Measurements from ENCODE around the gene ZNF823.
A peak's percentile ranks its signal among the peaks of the same experiment; 100 is the strongest.

The ZNF823 gene

GRCh38 chr19:11699931-11700794 is 38.6 kb downstream of the ZNF823 start:
- no peaks in the 10 kb centered on the region for H3K27me3 ChIP-seq (ENCODE audit: insufficient read depth, low read length)
- no peak overlapping the region for H2AFZ ChIP-seq (ENCODE audit: low read length, unreplicated experiment)
- no peak overlapping the region for H3K27ac ChIP-seq (ENCODE audit: low read depth, low read length)
- H3K79me2 ChIP-seq (ENCODE audit: control insufficient read depth, insufficient read depth, low read length, unreplicated experiment): no peaks in the 10 kb centered on the region
- no peaks in the 10 kb centered on the region for H3K4me1 ChIP-seq (ENCODE audit: control insufficient read depth, insufficient read depth, low read length, unreplicated experiment)
- no peak overlapping the region for H3K4me3 ChIP-seq (ENCODE audit: low read depth, low read length)
- no peaks in the 10 kb centered on the region for H3K36me3 ChIP-seq (ENCODE audit: insufficient read depth, low read length)

- no peak overlapping the region for H3K4me3 ChIP-seq (ENCODE audit: low read depth, low read length)
- H3K27me3 ChIP-seq (ENCODE audit: insufficient read depth, low read length): no peaks in the 10 kb centered on the region
- no peak overlapping the region for H2AFZ ChIP-seq (ENCODE audit: low read length, unreplicated experiment)
- no peaks in the 10 kb centered on the region for H3K4me1 ChIP-seq (ENCODE audit: control insufficient read depth, insufficient read depth, low read length, unreplicated experiment)
- no peaks in the 10 kb centered on the region for H3K36me3 ChIP-seq (ENCODE audit: insufficient read depth, low read length)
- no peak overlapping the region for H3K27ac ChIP-seq (ENCODE audit: low read depth, low read length)
- H3K79me2 ChIP-seq (ENCODE audit: control insufficient read depth, insufficient read depth, low read length, unreplicated experiment): no peaks in the 10 kb centered on the region
Measured at GRCh38 chr19:11698231-11698630, 40.5 kb downstream of the ZNF823 start.

- no peaks in the 10 kb centered on the region for H3K36me3 ChIP-seq (ENCODE audit: insufficient read depth, low read length)
- H3K79me2 ChIP-seq (ENCODE audit: control insufficient read depth, insufficient read depth, low read length, unreplicated experiment): no peaks in the 10 kb centered on the region
- no peaks in the 10 kb centered on the region for H3K27me3 ChIP-seq (ENCODE audit: insufficient read depth, low read length)
- no peak overlapping the region for H3K27ac ChIP-seq (ENCODE audit: low read depth, low read length)
- no peak overlapping the region for H3K4me3 ChIP-seq (ENCODE audit: low read depth, low read length)
- no peak overlapping the region for H2AFZ ChIP-seq (ENCODE audit: low read length, unreplicated experiment)
- no peaks in the 10 kb centered on the region for H3K4me1 ChIP-seq (ENCODE audit: control insufficient read depth, insufficient read depth, low read length, unreplicated experiment)
Measured at GRCh38 chr19:11697284-11697855, 41.4 kb downstream of the ZNF823 start.

- H3K36me3 ChIP-seq (ENCODE audit: insufficient read depth, low read length): no peaks in the 10 kb centered on the region
- H3K4me3 ChIP-seq (ENCODE audit: low read depth, low read length): peak overlapping the region; percentile 90
- H3K79me2 ChIP-seq (ENCODE audit: control insufficient read depth, insufficient read depth, low read length, unreplicated experiment): no peaks in the 10 kb centered on the region
- H3K27me3 ChIP-seq (ENCODE audit: insufficient read depth, low read length): no peaks in the 10 kb centered on the region
- H3K27ac ChIP-seq (ENCODE audit: low read depth, low read length): peak overlapping the region; percentile 50; the same call in 1 of the 2 replicates
- H2AFZ ChIP-seq (ENCODE audit: low read length, unreplicated experiment): peak overlapping the region; percentile 73
- H3K4me1 ChIP-seq (ENCODE audit: control insufficient read depth, insufficient read depth, low read length, unreplicated experiment): no peaks in the 10 kb centered on the region
Measured at GRCh38 chr19:11694533-11695439, 44.0 kb downstream of the ZNF823 start.

GRCh38 chr19:11693505-11694499 is 44.9 kb downstream of the ZNF823 start:
- H3K4me3 ChIP-seq (ENCODE audit: low read depth, low read length): peak overlapping the region; percentile 90
- H3K27ac ChIP-seq (ENCODE audit: low read depth, low read length): peak overlapping the region; percentile 50; the same call in 1 of the 2 replicates
- no peaks in the 10 kb centered on the region for H3K27me3 ChIP-seq (ENCODE audit: insufficient read depth, low read length)
- H3K79me2 ChIP-seq (ENCODE audit: control insufficient read depth, insufficient read depth, low read length, unreplicated experiment): no peaks in the 10 kb centered on the region
- no peaks in the 10 kb centered on the region for H3K36me3 ChIP-seq (ENCODE audit: insufficient read depth, low read length)
- H3K4me1 ChIP-seq (ENCODE audit: control insufficient read depth, insufficient read depth, low read length, unreplicated experiment): no peaks in the 10 kb centered on the region
- H2AFZ ChIP-seq (ENCODE audit: low read length, unreplicated experiment): peak overlapping the region; percentile 73

- Histone ChIP-seq H3K4me3 (ENCODE audit: low read depth, low read length) (no peak overlapping the region), H3K36me3 (ENCODE audit: insufficient read depth, low read length) (no peaks in the 10 kb centered on the region), H3K79me2 (ENCODE audit: control insufficient read depth, insufficient read depth, low read length, unreplicated experiment) (no peaks in the 10 kb centered on the region), H3K27me3 (ENCODE audit: insufficient read depth, low read length) (no peaks in the 10 kb centered on the region), H2AFZ (ENCODE audit: low read length, unreplicated experiment) (no peak overlapping the region), H3K27ac (ENCODE audit: low read depth, low read length) (no peak overlapping the region), H3K4me1 (ENCODE audit: control insufficient read depth, insufficient read depth, low read length, unreplicated experiment) (no peaks in the 10 kb centered on the region)
Measured at GRCh38 chr19:11692127-11692790, 46.5 kb downstream of the ZNF823 start.

- Histone ChIP-seq H3K27me3 (ENCODE audit: insufficient read depth, low read length) (no peaks in the 10 kb centered on the region), H2AFZ (ENCODE audit: low read length, unreplicated experiment) (no peak overlapping the region), H3K4me3 (ENCODE audit: low read depth, low read length) (no peak overlapping the region), H3K4me1 (ENCODE audit: control insufficient read depth, insufficient read depth, low read length, unreplicated experiment) (no peaks in the 10 kb centered on the region), H3K27ac (ENCODE audit: low read depth, low read length) (no peak overlapping the region), H3K36me3 (ENCODE audit: insufficient read depth, low read length) (peaks cover 18% of the 10 kb centered on the region), H3K79me2 (ENCODE audit: control insufficient read depth, insufficient read depth, low read length, unreplicated experiment) (no peaks in the 10 kb centered on the region)
Measured at GRCh38 chr19:11685676-11686650, 52.8 kb downstream of the ZNF823 start.

GRCh38 chr19:11684987-11685675 is 53.6 kb downstream of the ZNF823 start:
- Histone ChIP-seq H3K79me2 (ENCODE audit: control insufficient read depth, insufficient read depth, low read length, unreplicated experiment) (no peaks in the 10 kb centered on the region), H3K36me3 (ENCODE audit: insufficient read depth, low read length) (peaks cover 18% of the 10 kb centered on the region), H3K4me1 (ENCODE audit: control insufficient read depth, insufficient read depth, low read length, unreplicated experiment) (no peaks in the 10 kb centered on the region), H3K4me3 (ENCODE audit: low read depth, low read length) (no peak overlapping the region), H2AFZ (ENCODE audit: low read length, unreplicated experiment) (no peak overlapping the region), H3K27ac (ENCODE audit: low read depth, low read length) (no peak overlapping the region), H3K27me3 (ENCODE audit: insufficient read depth, low read length) (no peaks in the 10 kb centered on the region)
